Mucosa of rectum (tissue), 2 donors: ENCODE data around the gene NR3C2.

Experiments
- H3K27ac ChIP-seq, 2 donors: one replicate each; pipeline ENCODE4 v1.7.0; 2013; ENCODE audit warnings: inconsistent platforms in 2 of 2, low read depth in 2 of 2, low read length in 2 of 2
- H3K27me3 ChIP-seq, 2 donors: one replicate each; pipeline ENCODE4 v1.7.0; 2013; ENCODE audit warnings: low read length in 2 of 2; ENCODE audit not compliant: control insufficient read depth in 2 of 2, insufficient read depth in 2 of 2
- H3K36me3 ChIP-seq, 2 donors: one replicate each; pipeline ENCODE4 v1.7.0; 2013; ENCODE audit warnings: low read length in 2 of 2; ENCODE audit not compliant: control insufficient read depth in 2 of 2, insufficient read depth in 2 of 2
- H3K4me1 ChIP-seq, 2 donors: one replicate each; pipeline ENCODE4 v1.7.0; 2013; ENCODE audit warnings: low read length in 2 of 2, mild to moderate bottlenecking in 1 of 2; ENCODE audit not compliant: control insufficient read depth in 2 of 2, insufficient read depth in 2 of 2
- H3K4me3 ChIP-seq, 2 donors: one replicate each; pipeline ENCODE4 v1.7.0; 2013; ENCODE audit warnings: low read length in 2 of 2
- H3K9ac ChIP-seq, 2 donors: one replicate each; pipeline ENCODE4 v1.7.0; 2013; ENCODE audit warnings: low read length in 2 of 2, low read depth in 1 of 2, mild to moderate bottlenecking in 1 of 2
- H3K9me3 ChIP-seq, 2 donors: one replicate each; pipeline ENCODE4 v1.7.0; 2013; ENCODE audit warnings: low read length in 2 of 2; ENCODE audit not compliant: control insufficient read depth in 2 of 2
- donor health status: healthy.
- donor health status: Normal muscosa, but diverticular disease.

The NR3C2 gene

GRCh38 chr4:148239494-148239985 lies 202.7 kb downstream of the NR3C2 start:
- peak overlapping the region in 1 of 2 donors; percentile 54 for H3K27ac ChIP-seq
- H3K4me1 ChIP-seq: peaks cover 5 to 27% of the 10 kb centered on the region in 2 donors
- H3K9me3 ChIP-seq: no peaks in the 10 kb centered on the region
- H3K9ac ChIP-seq: no peak overlapping the region
- no peak overlapping the region for H3K4me3 ChIP-seq
- H3K27me3 ChIP-seq: no peaks in the 10 kb centered on the region
- H3K36me3 ChIP-seq: no peaks in the 10 kb centered on the region

DNA sequence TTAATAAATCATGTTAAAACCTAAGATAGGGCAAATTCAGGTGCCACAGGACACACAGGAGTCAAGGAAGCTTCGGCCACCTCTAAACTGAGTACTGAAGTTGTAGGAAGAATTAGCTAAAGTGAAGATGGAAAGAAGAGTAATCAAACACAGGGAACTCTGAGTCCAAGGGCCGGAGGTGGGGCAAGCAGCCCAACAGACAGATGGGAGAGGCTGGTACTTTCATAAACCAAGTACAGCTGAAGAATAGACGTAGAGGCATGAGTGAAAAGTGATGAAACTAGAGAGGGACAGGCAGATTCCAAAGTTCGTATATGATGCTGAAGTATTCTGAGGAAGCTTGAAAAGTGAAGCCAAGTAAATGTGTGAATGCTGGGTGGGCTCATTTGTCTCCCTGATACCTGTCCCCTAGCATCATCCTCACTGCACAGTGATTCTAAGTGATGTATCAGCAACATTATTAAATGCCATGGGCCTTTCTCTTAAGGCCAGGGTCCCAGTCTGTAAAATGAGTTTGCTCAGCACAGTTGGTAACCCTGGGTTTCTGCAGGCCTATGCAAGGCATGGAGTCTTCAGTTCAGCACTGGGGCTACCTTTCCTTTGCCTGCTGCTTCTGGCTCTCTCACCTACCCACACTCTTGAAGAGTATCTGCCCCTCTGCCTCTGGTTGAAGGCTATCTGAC lies 203.3 kb downstream of the NR3C2 start:
- H3K9ac ChIP-seq: peak overlapping the region in 1 of 2 donors; percentile 26
- H3K27ac ChIP-seq: peak overlapping the region in 1 of 2 donors; percentile 54

GRCh38 chr4:148238086-148238485 lies 204.1 kb downstream of the NR3C2 start:
- no peaks in the 10 kb centered on the region for H3K27me3 ChIP-seq
- no peak overlapping the region for H3K27ac ChIP-seq
- H3K4me1 ChIP-seq: peaks cover 5 to 18% of the 10 kb centered on the region in 2 donors
- no peaks in the 10 kb centered on the region for H3K9me3 ChIP-seq
- H3K36me3 ChIP-seq: no peaks in the 10 kb centered on the region
- no peak overlapping the region for H3K9ac ChIP-seq
- no peak overlapping the region for H3K4me3 ChIP-seq

More for the DNA sequence above, 203.3 kb downstream of the NR3C2 start:
- H3K36me3 ChIP-seq: no peaks in the 10 kb centered on the region
- no peaks in the 10 kb centered on the region for H3K9me3 ChIP-seq
- no peak overlapping the region for H3K4me3 ChIP-seq
- H3K4me1 ChIP-seq: peaks cover 5 to 21% of the 10 kb centered on the region in 2 donors
- H3K27me3 ChIP-seq: no peaks in the 10 kb centered on the region

DNA sequence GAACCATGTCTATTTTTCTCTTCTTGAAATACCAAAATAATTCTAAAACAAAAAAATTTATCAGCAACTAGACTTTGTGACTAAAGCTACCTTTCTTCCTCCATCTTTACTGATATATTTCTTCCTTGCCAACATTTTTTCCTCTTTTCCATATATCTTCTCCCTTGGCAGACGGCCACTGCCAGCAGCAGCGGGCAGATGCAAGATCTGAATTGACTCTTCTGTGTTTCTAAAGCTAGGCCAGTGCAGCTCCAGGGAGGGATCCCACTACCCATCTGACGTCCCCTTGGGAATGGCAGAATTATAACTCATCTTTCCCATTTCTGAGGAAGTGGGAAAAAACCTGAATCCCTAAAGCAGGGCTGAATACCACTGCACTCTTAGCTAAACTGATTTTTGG lies 206.4 kb downstream of the NR3C2 start:
- Histone ChIP-seq H3K9ac (no peak overlapping the region), H3K27me3 (no peaks in the 10 kb centered on the region), H3K36me3 (no peaks in the 10 kb centered on the region), H3K27ac (no peak overlapping the region), H3K9me3 (no peaks in the 10 kb centered on the region), H3K4me1 (peaks cover 5 to 17% of the 10 kb centered on the region in 2 donors), H3K4me3 (no peak overlapping the region)

DNA sequence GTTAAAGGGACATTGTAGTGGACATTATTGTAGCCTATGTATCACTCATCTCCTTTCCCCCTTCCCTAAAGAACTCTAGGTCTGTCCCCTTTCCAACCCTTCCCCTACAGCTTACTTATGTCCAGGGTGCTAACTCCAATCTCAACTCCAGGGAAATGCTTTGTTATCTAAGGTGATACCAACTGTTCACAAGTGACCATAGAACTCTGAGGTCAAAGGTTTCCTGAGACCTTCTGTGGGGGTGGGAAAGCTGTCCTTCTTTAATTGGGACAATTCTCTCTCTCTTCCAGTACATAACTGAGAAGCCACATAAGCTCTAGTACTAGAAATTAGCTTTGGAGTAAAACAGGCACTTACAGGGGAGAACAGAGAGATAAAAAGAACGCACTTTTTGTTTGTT lies 212.4 kb downstream of the NR3C2 start:
- Histone ChIP-seq H3K9ac (no peak overlapping the region), H3K27me3 (no peaks in the 10 kb centered on the region), H3K36me3 (no peaks in the 10 kb centered on the region), H3K9me3 (no peaks in the 10 kb centered on the region), H3K27ac (no peak overlapping the region), H3K4me1 (no peaks in the 10 kb centered on the region), H3K4me3 (no peak overlapping the region)

DNA sequence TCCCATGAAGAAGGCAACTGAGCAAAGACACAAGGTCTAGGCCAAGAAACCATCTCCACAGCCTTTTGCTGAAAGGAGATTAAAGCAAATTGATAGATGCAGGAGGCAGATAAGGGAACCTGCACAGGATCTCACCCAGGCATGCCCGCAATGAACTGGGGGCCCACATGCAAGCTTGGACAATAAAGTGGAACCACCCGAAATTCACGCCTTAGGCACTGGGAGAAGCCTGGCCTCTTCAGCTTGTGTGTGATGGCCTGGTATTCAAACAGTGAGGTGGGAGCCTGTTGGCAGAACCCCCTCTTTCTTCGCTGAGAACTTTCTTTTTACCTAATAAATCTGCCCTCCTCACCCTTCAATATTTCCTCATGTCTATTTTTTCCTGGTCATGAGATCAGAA lies 213.2 kb downstream of the NR3C2 start:
- Histone ChIP-seq H3K4me3 (no peak overlapping the region), H3K27me3 (no peaks in the 10 kb centered on the region), H3K9me3 (no peaks in the 10 kb centered on the region), H3K9ac (no peak overlapping the region), H3K4me1 (no peaks in the 10 kb centered on the region), H3K27ac (no peak overlapping the region), H3K36me3 (no peaks in the 10 kb centered on the region)

GRCh38 chr4:148227147-148227546 lies 215.1 kb downstream of the NR3C2 start:
- Histone ChIP-seq H3K27me3 (no peaks in the 10 kb centered on the region), H3K27ac (no peak overlapping the region), H3K36me3 (no peaks in the 10 kb centered on the region), H3K9me3 (no peaks in the 10 kb centered on the region), H3K4me1 (no peaks in the 10 kb centered on the region), H3K9ac (no peak overlapping the region), H3K4me3 (no peak overlapping the region)

- H3K9me3 ChIP-seq: no peaks in the 10 kb centered on the region
- no peak overlapping the region for H3K9ac ChIP-seq
- H3K27ac ChIP-seq: no peak overlapping the region
- no peak overlapping the region for H3K4me3 ChIP-seq
- H3K36me3 ChIP-seq: no peaks in the 10 kb centered on the region
- no peaks in the 10 kb centered on the region for H3K27me3 ChIP-seq
- no peaks in the 10 kb centered on the region for H3K4me1 ChIP-seq
These were observed 215.9 kb downstream of the NR3C2 start for GRCh38 chr4:148226341-148226740.

- Histone ChIP-seq H3K36me3 (no peaks in the 10 kb centered on the region), H3K27me3 (no peaks in the 10 kb centered on the region), H3K9ac (no peak overlapping the region), H3K4me1 (no peaks in the 10 kb centered on the region), H3K9me3 (no peaks in the 10 kb centered on the region), H3K4me3 (no peak overlapping the region), H3K27ac (no peak overlapping the region)
These were observed 216.6 kb downstream of the NR3C2 start for GRCh38 chr4:148225639-148226038.

DNA sequence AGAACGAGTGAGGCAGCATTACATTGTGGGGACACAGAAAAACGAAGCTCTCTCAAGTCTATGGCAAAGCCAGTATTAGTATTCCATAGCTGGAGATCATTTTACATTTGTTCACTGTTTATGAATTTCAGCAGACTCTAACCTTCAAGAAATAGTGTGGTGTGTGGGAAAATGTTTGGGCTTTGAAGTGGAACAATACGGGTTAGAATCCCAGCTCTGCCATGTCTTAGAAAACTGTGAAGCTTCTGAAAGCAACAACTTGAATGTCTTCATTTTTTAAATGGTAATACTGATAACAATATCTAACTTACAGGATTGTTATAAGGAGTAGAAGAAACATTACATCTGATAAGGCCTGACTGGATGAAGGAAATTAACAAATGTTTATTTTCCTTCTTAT lies 217.7 kb downstream of the NR3C2 start:
- no peak overlapping the region for H3K4me3 ChIP-seq
- H3K4me1 ChIP-seq: no peaks in the 10 kb centered on the region
- H3K27ac ChIP-seq: no peak overlapping the region

More for the DNA sequence above, 217.7 kb downstream of the NR3C2 start:
- Histone ChIP-seq H3K36me3 (no peaks in the 10 kb centered on the region), H3K27me3 (no peaks in the 10 kb centered on the region), H3K9ac (no peak overlapping the region), H3K9me3 (no peaks in the 10 kb centered on the region)
